GM12873 (cell line): Measurements from ENCODE around the gene SNAPC3.

Experiments
- CTCF ChIP-seq: IDR thresholded peaks from 2 replicates; pipeline ENCODE4 v1.5.1; 2012; ENCODE audit warnings: low read depth, mild to moderate bottlenecking, moderate library complexity, low read length, control low read depth; ENCODE audit not compliant: insufficient read depth; ENCODE audit errors: missing control alignments

Gene SNAPC3

DNA sequence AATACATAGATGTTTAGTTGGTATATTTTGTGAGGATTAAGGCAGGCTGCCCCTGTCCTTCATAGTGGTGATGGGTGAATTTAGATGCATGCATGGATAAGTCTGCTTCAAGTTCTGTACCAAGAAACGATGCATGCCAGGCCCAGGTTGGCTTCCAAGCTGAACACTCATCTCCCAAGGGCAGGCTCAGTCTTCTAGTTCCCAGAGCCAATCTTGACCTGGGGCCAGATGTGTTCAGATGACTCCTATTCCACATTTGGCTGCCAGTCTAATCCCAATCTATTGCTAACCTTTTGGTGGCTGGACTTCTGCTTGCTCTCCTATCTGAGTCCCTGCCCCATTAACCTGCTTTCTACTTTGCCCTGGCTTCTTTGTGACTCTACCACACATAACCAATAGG is 18.5 kb upstream of the SNAPC3 start:
- no peak for TF ChIP-seq CTCF

GRCh38 chr9:15416880-15417279 is 5.8 kb upstream of the SNAPC3 start:
- TF ChIP-seq CTCF = peak; percentile 42

DNA sequence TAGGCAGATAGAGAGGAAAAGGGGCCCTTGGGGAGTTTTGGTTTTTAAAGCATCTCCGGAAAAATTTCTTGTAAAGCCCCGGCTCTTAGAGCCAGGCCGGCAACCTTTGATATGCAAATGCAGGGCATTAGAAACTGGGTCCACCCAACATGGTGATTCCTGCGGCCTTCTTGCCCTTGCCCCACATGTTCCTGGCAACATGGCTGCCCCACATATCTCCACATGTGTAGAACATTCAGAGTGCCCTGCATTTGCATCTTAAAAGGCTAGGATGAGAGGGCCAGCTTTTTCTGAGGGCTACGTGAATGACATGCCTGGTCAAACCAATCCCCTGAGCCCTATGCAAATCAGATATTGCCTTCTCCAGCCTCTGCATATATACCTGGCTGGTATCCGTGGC is 5.0 kb upstream of the SNAPC3 start:
- no peak for TF ChIP-seq CTCF

GRCh38 chr9:15420796-15421195 is 1.9 kb upstream of the SNAPC3 start:
- TF ChIP-seq CTCF = no peak

DNA sequence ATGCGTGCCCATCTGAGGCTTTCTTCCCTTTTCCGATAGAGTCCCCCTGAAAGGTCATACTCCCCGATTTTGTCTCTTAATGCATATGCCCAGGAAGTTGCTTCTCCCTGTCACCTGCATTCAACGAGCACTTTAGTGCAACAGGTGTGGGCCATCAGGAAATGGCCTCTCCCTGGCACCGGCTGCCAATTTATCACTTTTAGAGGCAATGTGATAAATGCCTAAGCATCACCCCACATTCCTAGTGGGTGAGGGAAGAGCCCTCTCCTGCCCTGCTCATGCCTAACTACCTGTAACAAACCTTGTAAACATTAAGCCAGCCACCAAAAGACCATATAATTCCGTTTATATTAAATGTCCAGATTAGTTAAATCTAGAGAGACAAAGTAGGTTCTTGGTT is 1.1 kb upstream of the SNAPC3 start:
- no peak for TF ChIP-seq CTCF

DNA sequence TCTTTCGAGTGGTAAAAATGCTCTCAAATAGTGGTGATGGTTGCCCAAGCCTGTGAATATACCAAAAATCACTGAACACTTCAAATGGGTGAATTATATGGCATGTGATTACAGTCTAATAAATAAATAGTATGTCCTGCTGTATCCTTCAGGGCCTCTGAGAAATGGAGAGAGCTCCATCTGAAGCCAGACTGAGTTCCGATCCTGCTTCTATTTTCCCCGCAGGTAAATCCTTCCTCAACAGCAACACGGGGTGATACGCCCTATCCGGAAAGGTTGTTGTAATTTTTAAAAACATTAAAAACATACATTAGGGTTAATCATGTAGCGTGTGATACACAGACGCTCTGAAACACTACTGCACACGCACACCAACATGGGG is 695 bp upstream of the SNAPC3 start:
- no peak for TF ChIP-seq CTCF

DNA sequence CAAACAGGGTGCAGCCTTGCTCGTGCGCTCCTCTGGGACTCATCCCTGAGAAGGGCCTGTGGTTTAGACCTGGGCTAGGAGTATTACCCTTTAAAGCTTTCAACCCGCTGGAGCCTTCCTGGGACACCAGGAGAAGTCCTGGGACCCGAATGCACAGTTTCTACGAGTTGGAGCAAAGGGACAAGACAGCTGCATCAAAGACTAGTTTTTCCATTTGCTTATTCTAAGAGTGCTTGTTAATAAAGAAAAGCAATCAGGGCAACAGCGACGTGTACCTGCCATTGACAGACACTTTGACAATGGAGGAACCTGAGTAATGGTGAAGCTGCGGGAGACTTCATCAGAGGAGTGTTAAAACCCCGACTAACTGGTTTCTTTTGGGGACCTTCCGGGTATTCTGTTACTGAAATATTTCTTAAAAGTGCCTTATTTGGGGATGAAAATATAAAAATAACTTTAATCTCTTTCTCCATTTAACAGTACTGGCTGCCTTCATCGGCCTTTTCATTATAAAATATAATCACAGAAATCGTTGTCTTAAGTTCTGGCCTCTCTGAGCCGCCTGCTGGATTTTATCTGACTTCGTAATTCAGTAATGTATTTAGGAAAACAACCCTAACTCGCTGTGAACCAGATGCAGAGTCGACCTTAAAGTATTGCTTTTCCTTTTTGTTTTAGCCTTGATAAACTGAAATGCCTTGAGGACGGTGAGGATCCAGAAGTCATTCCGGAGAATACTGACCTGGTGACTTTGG is 732 bp downstream of the SNAPC3 start:
- no peak for TF ChIP-seq CTCF
